GM23248 (cell line): Measurements from ENCODE around the gene HLA-DQA1.
"Not testable (repeated sequence)": the region's sequence is repeated elsewhere in the genome, so short reads cannot be mapped to it uniquely, and the experiment has no call there.

Source experiments
- EZH2 ChIP-seq: fragments of 200-600 bp; sonication (generic); IDR thresholded peaks from 2 replicates; pipeline ENCODE4 v1.6.1; 2018; ENCODE audit warnings: antibody characterized with exemption, mild to moderate bottlenecking; ENCODE audit not compliant: insufficient read depth, poor library complexity, severe bottlenecking
- EZH2phosphoT487 ChIP-seq: fragments of 200-600 bp; sonication (generic); IDR thresholded peaks from 2 replicates; pipeline ENCODE4 v1.6.1; 2018; ENCODE audit warnings: antibody characterized with exemption, moderate library complexity, mild to moderate bottlenecking, low read depth; ENCODE audit not compliant: insufficient read depth

- not testable (repeated sequence) for TF ChIP-seq EZH2, EZH2phosphoT487
These were observed 36.9 kb downstream of the HLA-DQA1 start for GRCh38 chr6:32674123-32674522.
